Activated naive CD8-positive, alpha-beta T cell treated with anti-CD3 and anti-CD28 coated beads, Interleukin-2, amount 10 ng/mL, durations not matched to agents 7 days and 5 days (primary cell): Measurements from ENCODE around the gene GZMM. TPM values are rescaled to one million over a fixed set of nuclear protein-coding genes. Genes with fewer than 3 reads are reported as not detected.
A peak's percentile ranks its signal among the peaks of the same experiment; 100 is the strongest.

ENCODE experiments used
- ATAC-seq: fragments of 150-1000 bp; cut with Tn5 transposase; one replicate; pipeline ENCODE4 v1.10.0; 2021; ENCODE audit warnings: low read depth, moderate library complexity
- POLR2A ChIA-PET: fragments of 350-600 bp; sonication (Branson Sonifier 250); formaldehyde crosslinking; loops from one replicate; lab custom pipeline; 2021; ENCODE audit warnings: antibody characterized with exemption; lab: Charles Lee
- DNase-seq: peaks from one replicate; pipeline ENCODE4 v3.0.0; 2021
- H3K27ac Mint-ChIP-seq: one replicate; pipeline ENCODE4 v1.8.0; 2022; ENCODE audit warnings: mild to moderate bottlenecking, mixed read lengths
- H3K27me3 Mint-ChIP-seq: one replicate; pipeline ENCODE4 v1.8.0; 2022; ENCODE audit warnings: mild to moderate bottlenecking, moderate library complexity, mixed read lengths
- H3K36me3 Mint-ChIP-seq: one replicate; pipeline ENCODE4 v1.8.0; 2021; ENCODE audit warnings: mild to moderate bottlenecking, mixed read lengths
- H3K4me1 Mint-ChIP-seq: one replicate; pipeline ENCODE4 v1.8.0; 2021; ENCODE audit warnings: mixed read lengths
- H3K4me3 Mint-ChIP-seq: one replicate; pipeline ENCODE4 v1.8.0; 2022; ENCODE audit warnings: mild to moderate bottlenecking, moderate library complexity, mixed read lengths
- H3K9me3 Mint-ChIP-seq: one replicate; pipeline ENCODE4 v1.8.0; 2021; ENCODE audit warnings: mixed read lengths
- total RNA-seq, 2 experiments: library from RNA; stranded (reverse); gene quantifications; one replicate each; pipeline ENCODE4 v1.2.3, GENCODE V29; 2021

GZMM gene
- total RNA-seq = 10 to 100 TPM; 81.5 to 84.5 TPM

GRCh38 chr19:543910-544608 lies at the start of gene GZMM:
TSS of gene GZMM (plus strand) at chr19:544053. CDS start at chr19:544072, 19 bp downstream.
- Mint-ChIP-seq H3K4me1 (peaks cover 23% of the 10 kb centered on the region), H3K27me3 (no peaks in the 10 kb centered on the region), H3K36me3 (peaks cover 3% of the 10 kb centered on the region), H3K9me3 (no peaks in the 10 kb centered on the region), H3K4me3 (peak within 1 kb of the TSS; percentile 92), H3K27ac (peak within 1 kb of the TSS; percentile 96)
- peak; percentile 88 for ATAC-seq
- POLR2A ChIA-PET = interaction anchor here (1.0 to 2.6 kb wide), 3 partner anchors 10 to 29 kb away, joined by 4 to 19 read pairs (median 6); partner anchors contain the start of genes BSG and CDC34
- DNase-seq = peak; percentile 84

DNA sequence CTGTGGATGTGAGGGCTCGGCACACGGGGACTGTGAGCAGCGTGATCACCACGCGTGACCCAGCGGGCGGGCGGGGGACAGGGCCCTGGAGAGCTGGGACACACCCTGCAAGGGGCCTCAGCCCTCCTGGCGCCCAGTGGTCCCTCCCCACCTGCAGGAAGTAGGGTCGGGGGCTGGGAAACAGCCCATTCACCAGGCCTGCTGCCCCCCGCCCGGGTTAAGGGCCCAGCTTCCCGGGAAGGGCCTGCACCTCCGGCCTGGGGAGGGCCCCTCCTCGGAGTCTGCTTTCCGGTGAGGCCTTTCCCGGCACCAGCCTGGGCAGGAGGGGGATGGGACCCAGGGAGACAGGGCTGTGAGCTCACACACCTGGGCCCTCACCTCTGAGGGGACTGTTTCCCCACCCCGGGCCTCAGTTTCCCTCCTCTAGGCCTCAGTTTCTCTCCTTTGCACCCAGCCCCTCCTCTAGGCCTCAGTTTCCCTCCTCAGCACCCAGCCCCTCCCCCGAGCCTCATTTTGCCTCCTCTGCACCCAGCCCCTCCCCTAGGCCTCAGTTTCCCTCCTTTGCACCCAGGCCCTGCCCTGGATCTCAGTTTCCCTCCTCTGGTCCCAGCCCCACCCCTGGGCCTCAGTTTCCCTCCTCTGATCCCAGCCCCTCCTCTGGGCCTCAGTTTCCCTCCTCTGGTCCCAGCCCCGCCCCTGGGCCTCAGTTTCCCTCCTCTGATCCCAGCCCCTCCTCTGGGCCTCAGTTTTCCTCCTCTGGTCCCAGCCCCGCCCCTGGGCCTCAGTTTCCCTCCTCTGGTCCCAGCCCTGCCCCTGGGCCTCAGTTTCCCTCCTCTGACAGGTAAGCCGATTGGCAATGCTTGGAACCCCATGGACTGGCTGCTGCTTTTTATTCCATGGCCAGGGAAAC lies 49.4 kb upstream of the GZMM start:
- Mint-ChIP-seq H3K36me3 (peaks cover 2% of the 10 kb centered on the region), H3K27ac (no peak overlapping the region), H3K4me1 (peaks cover 7% of the 10 kb centered on the region), H3K9me3 (no peaks in the 10 kb centered on the region), H3K4me3 (no peak overlapping the region), H3K27me3 (peaks cover 21% of the 10 kb centered on the region)
- ATAC-seq (no peak), DNase-seq (no peak)
- POLR2A ChIA-PET = interaction anchor here (1.0 kb wide), 1 partner anchor 16 kb away, joined by 3 read pairs; no protein-coding TSS in a partner anchor

DNA sequence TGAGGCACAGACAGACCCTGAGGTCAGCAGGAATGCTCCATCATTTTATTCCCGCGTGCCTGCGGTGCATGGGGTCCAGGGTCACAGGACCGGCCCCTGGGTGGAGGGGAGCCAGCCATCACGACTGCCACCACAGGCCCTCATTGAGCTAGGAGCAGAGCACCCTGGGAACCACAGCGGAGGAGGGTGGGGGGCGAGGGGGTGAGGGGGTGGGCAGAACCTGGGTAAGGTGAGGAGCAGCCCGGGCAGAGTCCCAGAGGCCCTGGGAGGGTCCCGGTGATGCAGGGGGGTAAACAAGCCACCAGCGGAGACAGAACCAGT lies 48.8 kb upstream of the GZMM start:
- Mint-ChIP-seq H3K4me3 (no peak overlapping the region), H3K4me1 (peaks cover 7% of the 10 kb centered on the region), H3K9me3 (no peaks in the 10 kb centered on the region), H3K27me3 (peaks cover 24% of the 10 kb centered on the region), H3K27ac (no peak overlapping the region), H3K36me3 (peaks cover 2% of the 10 kb centered on the region)
- POLR2A ChIA-PET = interaction anchor here (1.0 to 1.1 kb wide), 2 partner anchors 12 to 15 kb away, joined by 4 to 9 read pairs; no protein-coding TSS in a partner anchor
- no peak for ATAC-seq
- no peak for DNase-seq

GRCh38 chr19:495402-496111 lies 48.3 kb upstream of the GZMM start:
- peaks cover 6% of the 10 kb centered on the region for H3K4me1 Mint-ChIP-seq
- H3K9me3 Mint-ChIP-seq = no peaks in the 10 kb centered on the region
- ATAC-seq (peak; percentile 37), DNase-seq (peak; percentile 80)
- H3K4me3 Mint-ChIP-seq = no peak overlapping the region
- H3K27ac Mint-ChIP-seq = no peak overlapping the region
- H3K27me3 Mint-ChIP-seq = peaks cover 24% of the 10 kb centered on the region
- peaks cover 2% of the 10 kb centered on the region for H3K36me3 Mint-ChIP-seq
- POLR2A ChIA-PET = interaction anchor here (1.0 to 1.1 kb wide), 2 partner anchors 11 to 15 kb away, joined by 4 to 9 read pairs; no protein-coding TSS in a partner anchor

DNA sequence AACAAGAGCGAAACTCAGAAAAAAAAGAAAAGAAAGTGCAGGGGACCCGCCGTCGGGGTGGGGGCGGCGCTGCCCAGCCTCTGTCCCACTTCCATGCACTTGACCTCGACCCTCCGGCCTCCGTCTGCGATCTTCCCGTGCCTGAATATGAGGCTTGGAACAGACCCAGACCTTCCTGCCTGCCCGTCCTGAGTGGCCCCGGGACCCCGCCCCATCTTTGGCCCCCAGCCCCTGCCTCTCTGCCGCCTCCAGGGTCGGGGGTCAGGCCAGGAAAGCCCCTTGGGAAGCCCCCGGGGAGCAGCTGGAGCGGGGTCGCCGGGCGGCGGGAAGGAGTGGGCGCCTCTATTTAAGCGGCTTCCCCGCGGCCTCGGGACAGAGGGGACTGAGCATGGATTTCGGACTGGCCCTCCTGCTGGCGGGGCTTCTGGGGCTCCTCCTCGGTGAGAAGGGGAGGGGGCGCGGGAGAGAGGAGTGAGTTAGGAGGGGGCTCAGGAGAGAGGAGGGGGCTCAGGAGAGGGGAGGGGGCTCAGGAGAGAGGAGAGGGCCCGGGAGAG lies 47.7 kb upstream of the GZMM start, which contains the start of gene MADCAM1:
MADCAM1 (plus strand) TSS at position 375 of the 554 bp plus-strand sequence; CDS start at position 389, 14 bp downstream.
- Mint-ChIP-seq H3K27me3 (peaks cover 24% of the 10 kb centered on the region), H3K27ac (no peak within 1 kb of the TSS), H3K9me3 (no peaks in the 10 kb centered on the region), H3K4me3 (no peak within 1 kb of the TSS), H3K4me1 (peaks cover 6% of the 10 kb centered on the region), H3K36me3 (peaks cover 2% of the 10 kb centered on the region)
- POLR2A ChIA-PET = interaction anchor here (1.0 to 1.1 kb wide), 2 partner anchors 10 to 14 kb away, joined by 4 to 9 read pairs; no protein-coding TSS in a partner anchor
- ATAC-seq = no peak
- no peak for DNase-seq

GRCh38 chr19:496986-497385 lies 46.9 kb upstream of the GZMM start:
- no peak for ATAC-seq
- DNase-seq = no peak
- H3K4me1 Mint-ChIP-seq = peaks cover 6% of the 10 kb centered on the region
- H3K27me3 Mint-ChIP-seq = peaks cover 24% of the 10 kb centered on the region
- H3K36me3 Mint-ChIP-seq = peaks cover 2% of the 10 kb centered on the region
- H3K4me3 Mint-ChIP-seq = no peak overlapping the region
- H3K27ac Mint-ChIP-seq = no peak overlapping the region
- no peaks in the 10 kb centered on the region for H3K9me3 Mint-ChIP-seq
- POLR2A ChIA-PET = no interaction called here

GRCh38 chr19:497491-497868 lies 46.4 kb upstream of the GZMM start:
- H3K9me3 Mint-ChIP-seq = no peaks in the 10 kb centered on the region
- no peak for DNase-seq
- H3K4me1 Mint-ChIP-seq = peaks cover 7% of the 10 kb centered on the region
- peaks cover 24% of the 10 kb centered on the region for H3K27me3 Mint-ChIP-seq
- no peak overlapping the region for H3K27ac Mint-ChIP-seq
- H3K4me3 Mint-ChIP-seq = no peak overlapping the region
- H3K36me3 Mint-ChIP-seq = peaks cover 2% of the 10 kb centered on the region
- POLR2A ChIA-PET = no interaction called here
- ATAC-seq = no peak

DNA sequence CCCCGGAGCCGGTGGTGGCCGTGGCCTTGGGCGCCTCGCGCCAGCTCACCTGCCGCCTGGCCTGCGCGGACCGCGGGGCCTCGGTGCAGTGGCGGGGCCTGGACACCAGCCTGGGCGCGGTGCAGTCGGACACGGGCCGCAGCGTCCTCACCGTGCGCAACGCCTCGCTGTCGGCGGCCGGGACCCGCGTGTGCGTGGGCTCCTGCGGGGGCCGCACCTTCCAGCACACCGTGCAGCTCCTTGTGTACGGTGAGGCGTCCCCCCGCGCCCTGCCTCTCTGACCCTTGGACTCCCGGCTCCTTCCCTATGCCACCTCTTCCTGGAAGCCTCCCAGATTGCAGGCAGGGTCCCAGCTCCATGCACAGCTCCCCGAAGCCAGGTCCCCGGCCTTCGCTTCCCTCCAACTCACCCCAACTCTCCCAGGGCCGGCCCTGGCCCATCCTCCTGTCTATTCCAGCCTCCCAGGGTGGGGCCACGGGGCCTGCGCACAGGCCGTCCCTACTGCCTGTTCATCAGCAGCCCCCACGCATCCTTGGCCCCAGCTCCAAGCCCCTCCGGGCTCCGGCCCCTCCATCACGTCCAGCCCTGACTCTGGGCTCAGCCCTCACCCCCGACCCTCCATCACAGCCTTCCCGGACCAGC lies 45.9 kb upstream of the GZMM start:
- no peak overlapping the region for H3K4me3 Mint-ChIP-seq
- POLR2A ChIA-PET = no interaction called here
- H3K4me1 Mint-ChIP-seq = peaks cover 11% of the 10 kb centered on the region
- H3K27me3 Mint-ChIP-seq = peaks cover 24% of the 10 kb centered on the region
- peaks cover 2% of the 10 kb centered on the region for H3K36me3 Mint-ChIP-seq
- ATAC-seq = no peak
- H3K9me3 Mint-ChIP-seq = no peaks in the 10 kb centered on the region
- H3K27ac Mint-ChIP-seq = no peak overlapping the region
- no peak for DNase-seq

- DNase-seq (no peak), ATAC-seq (no peak)
- no peak overlapping the region for H3K4me3 Mint-ChIP-seq
- H3K36me3 Mint-ChIP-seq = peaks cover 2% of the 10 kb centered on the region
- H3K27me3 Mint-ChIP-seq = peaks cover 24% of the 10 kb centered on the region
- no peak overlapping the region for H3K27ac Mint-ChIP-seq
- POLR2A ChIA-PET = no interaction called here
- H3K9me3 Mint-ChIP-seq = no peaks in the 10 kb centered on the region
- peaks cover 11% of the 10 kb centered on the region for H3K4me1 Mint-ChIP-seq
Observed at GRCh38 chr19:498511-498891, 45.4 kb upstream of the GZMM start.

GRCh38 chr19:498977-499623 lies 44.8 kb upstream of the GZMM start:
- H3K9me3 Mint-ChIP-seq = no peaks in the 10 kb centered on the region
- H3K4me3 Mint-ChIP-seq = no peak overlapping the region
- POLR2A ChIA-PET = interaction anchor here (1.0 kb wide), 1 partner anchor 12 kb away, joined by 3 read pairs; no protein-coding TSS in a partner anchor
- H3K4me1 Mint-ChIP-seq = peaks cover 11% of the 10 kb centered on the region
- H3K36me3 Mint-ChIP-seq = no peaks in the 10 kb centered on the region
- H3K27ac Mint-ChIP-seq = no peak overlapping the region
- H3K27me3 Mint-ChIP-seq = peaks cover 24% of the 10 kb centered on the region
- ATAC-seq = no peak
- DNase-seq = no peak

DNA sequence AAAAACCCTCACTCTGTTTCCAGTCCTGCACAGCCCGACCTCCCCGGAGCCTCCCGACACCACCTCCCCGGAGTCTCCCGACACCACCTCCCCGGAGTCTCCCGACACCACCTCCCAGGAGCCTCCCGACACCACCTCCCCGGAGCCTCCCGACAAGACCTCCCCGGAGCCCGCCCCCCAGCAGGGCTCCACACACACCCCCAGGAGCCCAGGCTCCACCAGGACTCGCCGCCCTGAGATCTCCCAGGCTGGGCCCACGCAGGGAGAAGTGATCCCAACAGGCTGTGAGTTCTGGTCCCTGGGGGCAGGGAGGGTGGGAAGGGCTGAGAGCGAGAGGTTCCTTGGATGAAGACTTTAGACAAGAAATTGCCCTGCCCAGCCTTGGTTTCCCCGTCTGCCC lies 42.2 kb upstream of the GZMM start:
- Mint-ChIP-seq H3K9me3 (no peaks in the 10 kb centered on the region), H3K4me1 (peaks cover 14% of the 10 kb centered on the region), H3K4me3 (no peak overlapping the region), H3K36me3 (no peaks in the 10 kb centered on the region), H3K27ac (no peak overlapping the region), H3K27me3 (peaks cover 15% of the 10 kb centered on the region)
- POLR2A ChIA-PET = no interaction called here
- DNase-seq = no peak
- no peak for ATAC-seq

DNA sequence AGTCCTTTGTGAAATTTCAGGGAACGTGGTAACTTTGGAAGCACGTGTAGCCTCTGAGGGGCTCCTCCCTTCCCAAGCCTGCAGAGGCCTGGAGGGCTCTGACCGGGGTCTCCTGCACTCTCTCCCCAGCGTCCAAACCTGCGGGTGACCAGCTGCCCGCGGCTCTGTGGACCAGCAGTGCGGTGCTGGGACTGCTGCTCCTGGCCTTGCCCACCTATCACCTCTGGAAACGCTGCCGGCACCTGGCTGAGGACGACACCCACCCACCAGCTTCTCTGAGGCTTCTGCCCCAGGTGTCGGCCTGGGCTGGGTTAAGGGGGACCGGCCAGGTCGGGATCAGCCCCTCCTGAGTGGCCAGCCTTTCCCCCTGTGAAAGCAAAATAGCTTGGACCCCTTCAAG lies 39.2 kb upstream of the GZMM start:
- H3K27ac Mint-ChIP-seq = no peak overlapping the region
- POLR2A ChIA-PET = interaction anchor here (1.5 kb wide), 1 partner anchor 16 kb away, joined by 7 read pairs; no protein-coding TSS in a partner anchor
- H3K36me3 Mint-ChIP-seq = peaks cover 3% of the 10 kb centered on the region
- H3K4me1 Mint-ChIP-seq = peaks cover 21% of the 10 kb centered on the region
- peaks cover 1% of the 10 kb centered on the region for H3K27me3 Mint-ChIP-seq
- H3K9me3 Mint-ChIP-seq = no peaks in the 10 kb centered on the region
- no peak overlapping the region for H3K4me3 Mint-ChIP-seq
- DNase-seq (no peak), ATAC-seq (no peak)
